ENCODE results near the gene GPAT3. TPM values are rescaled to one million over a fixed set of nuclear protein-coding genes. Genes with fewer than 3 reads are reported as not detected.

GPAT3 gene
- total RNA-seq, 1 experiment from 2014 or later = 15.1 TPM

DNA sequence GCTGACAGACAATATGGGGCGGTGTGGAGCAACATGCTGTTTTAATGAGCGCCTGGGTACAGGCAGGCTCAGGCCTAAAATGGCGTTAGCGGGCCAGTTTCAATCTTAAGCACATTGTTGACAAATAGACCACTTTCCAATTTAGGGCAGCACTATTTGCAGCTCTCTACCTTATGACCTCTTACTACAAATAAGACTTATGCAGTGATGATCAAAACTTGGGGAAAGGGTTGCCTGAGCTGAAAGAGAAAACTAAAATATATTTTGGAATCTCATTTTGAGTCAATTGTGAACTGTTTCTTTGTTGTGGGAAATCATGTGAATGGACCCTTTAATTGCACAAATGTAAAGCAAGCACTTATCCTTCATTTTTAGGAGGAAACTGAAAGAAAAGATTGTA, 25.5 kb upstream of the GPAT3 start:
- POLR2A ChIA-PET = no interaction called here

DNA sequence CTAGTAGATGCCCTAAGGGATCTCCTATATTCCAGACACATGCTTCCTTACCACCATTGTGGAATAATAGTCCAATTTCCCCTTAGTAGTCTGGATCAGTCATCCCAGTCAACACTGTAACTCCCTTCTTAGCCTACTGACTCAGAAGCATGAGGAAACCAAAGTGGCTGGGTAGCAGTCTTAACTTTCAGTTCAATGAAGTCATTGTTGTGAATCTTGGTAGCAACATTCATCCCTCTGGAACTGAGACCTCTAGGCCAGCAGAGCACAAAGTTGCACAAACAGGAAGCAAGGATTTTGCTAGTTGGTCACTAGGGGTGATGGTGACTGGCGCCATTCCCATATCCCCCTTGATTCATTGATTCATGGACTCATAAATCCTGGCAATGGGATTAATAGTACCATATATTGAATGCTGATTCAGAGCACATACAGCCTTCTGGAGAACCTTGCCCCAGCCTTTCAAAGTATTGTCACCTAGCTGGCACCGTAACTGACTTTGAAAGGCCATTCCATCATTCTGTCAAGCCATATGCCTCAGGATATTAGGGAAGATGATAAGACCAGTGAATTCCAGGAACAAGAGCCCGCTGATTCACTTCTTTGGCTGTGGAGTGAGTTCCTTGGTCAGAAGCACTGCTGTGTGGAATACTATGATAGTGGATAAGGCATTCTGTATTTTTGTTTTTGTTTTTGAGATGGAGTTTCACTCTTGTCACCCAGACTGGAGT, 19.7 kb upstream of the GPAT3 start:
- DNase-seq (ENCODE audit: low read depth, low spot score) = no peak
- no peak overlapping the region for H3K4me3 ChIP-seq (ENCODE audit: low read depth in 2 of 2, low read length in 2 of 2)
- intact Hi-C loops (cut with micrococcal nuclease; ENCODE audit: unreplicated experiment) (no loop called here), in situ Hi-C loops (cut with HindIII; ENCODE audit: low pct_unique_long_range_greater_than_20kb, low sequenced_read_pairs) (no loop called here)
- no peaks in the 10 kb centered on the region for H3K9me3 ChIP-seq (ENCODE audit: control insufficient read depth, insufficient read depth, low read depth, low read length)
- POLR2A ChIA-PET = no interaction called here
- ATAC-seq = no peak
- H3K4me1 ChIP-seq (ENCODE audit: control insufficient read depth, insufficient read depth, low read length) = no peaks in the 10 kb centered on the region
- TF ChIP-seq POLR2AphosphoS5 (IDR thresholded peaks at IDR 0.05; ENCODE audit: low read depth, low read length) (no peak), REST (IDR thresholded peaks at IDR 0.05; ENCODE audit: insufficient read depth in 1 of 2, low read depth in 2 of 2, low read length in 1 of 2) (no peak), TCF7L2 (IDR thresholded peaks at IDR 0.05; ENCODE audit: low read depth, low read length) (no peak), SIN3A (IDR thresholded peaks at IDR 0.05; ENCODE audit: borderline replicate concordance, insufficient read depth, low read depth, low read length) (no peak)
- TF ChIP-seq, protein P1, sequence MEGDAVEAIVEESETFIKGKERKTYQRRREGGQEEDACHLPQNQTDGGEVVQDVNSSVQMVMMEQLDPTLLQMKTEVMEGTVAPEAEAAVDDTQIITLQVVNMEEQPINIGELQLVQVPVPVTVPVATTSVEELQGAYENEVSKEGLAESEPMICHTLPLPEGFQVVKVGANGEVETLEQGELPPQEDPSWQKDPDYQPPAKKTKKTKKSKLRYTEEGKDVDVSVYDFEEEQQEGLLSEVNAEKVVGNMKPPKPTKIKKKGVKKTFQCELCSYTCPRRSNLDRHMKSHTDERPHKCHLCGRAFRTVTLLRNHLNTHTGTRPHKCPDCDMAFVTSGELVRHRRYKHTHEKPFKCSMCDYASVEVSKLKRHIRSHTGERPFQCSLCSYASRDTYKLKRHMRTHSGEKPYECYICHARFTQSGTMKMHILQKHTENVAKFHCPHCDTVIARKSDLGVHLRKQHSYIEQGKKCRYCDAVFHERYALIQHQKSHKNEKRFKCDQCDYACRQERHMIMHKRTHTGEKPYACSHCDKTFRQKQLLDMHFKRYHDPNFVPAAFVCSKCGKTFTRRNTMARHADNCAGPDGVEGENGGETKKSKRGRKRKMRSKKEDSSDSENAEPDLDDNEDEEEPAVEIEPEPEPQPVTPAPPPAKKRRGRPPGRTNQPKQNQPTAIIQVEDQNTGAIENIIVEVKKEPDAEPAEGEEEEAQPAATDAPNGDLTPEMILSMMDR (IDR thresholded peaks at IDR 0.05) = no peak
- H3K27ac ChIP-seq (ENCODE audit: low read length) = no peak overlapping the region
- no peaks in the 10 kb centered on the region for H3K27me3 ChIP-seq (ENCODE audit: control insufficient read depth, insufficient read depth, low read length)
- no TSS peak for BruUV-seq (replicated peaks)
- no peaks in the 10 kb centered on the region for H3K36me3 ChIP-seq (ENCODE audit: control insufficient read depth, insufficient read depth, low read length)
- CTCF ChIA-PET = no interaction called here

More for the DNA sequence above, 25.5 kb upstream of the GPAT3 start:
- Histone ChIP-seq H3K4me3 (ENCODE audit: low read depth in 2 of 2, low read length in 2 of 2) (no peak overlapping the region), H3K9me3 (ENCODE audit: control insufficient read depth, insufficient read depth, low read depth, low read length) (no peaks in the 10 kb centered on the region), H3K4me1 (ENCODE audit: control insufficient read depth, insufficient read depth, low read length) (no peaks in the 10 kb centered on the region), H3K36me3 (ENCODE audit: control insufficient read depth, insufficient read depth, low read length) (no peaks in the 10 kb centered on the region), H3K27ac (ENCODE audit: low read length) (no peak overlapping the region), H3K27me3 (ENCODE audit: control insufficient read depth, insufficient read depth, low read length) (no peaks in the 10 kb centered on the region)
- TF ChIP-seq SIN3A (IDR thresholded peaks at IDR 0.05; ENCODE audit: borderline replicate concordance, insufficient read depth, low read depth, low read length) (no peak), POLR2AphosphoS5 (IDR thresholded peaks at IDR 0.05; ENCODE audit: low read depth, low read length) (no peak), REST (IDR thresholded peaks at IDR 0.05; ENCODE audit: insufficient read depth in 1 of 2, low read depth in 2 of 2, low read length in 1 of 2) (no peak), TCF7L2 (IDR thresholded peaks at IDR 0.05; ENCODE audit: low read depth, low read length) (no peak)
- TF ChIP-seq, protein P1 (IDR thresholded peaks at IDR 0.05) = no peak
- ATAC-seq = no peak
- intact Hi-C loops (cut with micrococcal nuclease; ENCODE audit: unreplicated experiment) (no loop called here), in situ Hi-C loops (cut with HindIII; ENCODE audit: low pct_unique_long_range_greater_than_20kb, low sequenced_read_pairs) (no loop called here)
- CTCF ChIA-PET = interaction anchor here (0.6 kb wide), 1 partner anchor 27 kb away, joined by 3 read pairs; no protein-coding TSS in a partner anchor
- no peak for DNase-seq (ENCODE audit: low read depth, low spot score)
- BruUV-seq (replicated peaks) = no TSS peak

Data from Panc1 (cell line).